NCI-H2171 (cell line): ENCODE results near the gene SZRD1.

Experiments
- DNase-seq: peaks from one replicate; lab custom pipeline; 2025; lab: John Stamatoyannopoulos, UW

SZRD1 gene

GRCh38 chr1:16367258-16367967 is 371 bp downstream of the SZRD1 start:
- peak; percentile 74 for DNase-seq

- DNase-seq = no peak
Measured at GRCh38 chr1:16367968-16368890, 1.2 kb downstream of the SZRD1 start.

- DNase-seq = no peak
Measured at GRCh38 chr1:16369821-16370220, 2.8 kb downstream of the SZRD1 start.

- no peak for DNase-seq
Measured at GRCh38 chr1:16371725-16372124, 4.7 kb downstream of the SZRD1 start.

- DNase-seq = no peak
Measured at GRCh38 chr1:16372535-16373285, 5.7 kb downstream of the SZRD1 start.

GRCh38 chr1:16374266-16374665 is 7.2 kb downstream of the SZRD1 start:
- no peak for DNase-seq

GRCh38 chr1:16375521-16376340 is 8.7 kb downstream of the SZRD1 start:
- no peak for DNase-seq

GRCh38 chr1:16376971-16377370 is 9.9 kb downstream of the SZRD1 start:
- no peak for DNase-seq

GRCh38 chr1:16378443-16378842 is 11.4 kb downstream of the SZRD1 start:
- DNase-seq = no peak

- no peak for DNase-seq
Measured at GRCh38 chr1:16380868-16381267, 13.8 kb downstream of the SZRD1 start.

GRCh38 chr1:16383888-16384287 is 16.8 kb downstream of the SZRD1 start:
- DNase-seq = no peak

GRCh38 chr1:16385659-16386453 is 18.8 kb downstream of the SZRD1 start:
- no peak for DNase-seq

GRCh38 chr1:16386454-16387113 is 19.5 kb downstream of the SZRD1 start:
- no peak for DNase-seq

GRCh38 chr1:16387201-16388188 is 20.5 kb downstream of the SZRD1 start:
- no peak for DNase-seq

- DNase-seq = no peak
Measured at GRCh38 chr1:16391411-16391810, 24.4 kb downstream of the SZRD1 start.

GRCh38 chr1:16392740-16393569 is 25.9 kb downstream of the SZRD1 start:
- DNase-seq = no peak

- no peak for DNase-seq
Measured at GRCh38 chr1:16393570-16394521, 26.8 kb downstream of the SZRD1 start.
